AG04449 (cell line): Measurements from ENCODE around the gene PRELID3B.

Experiments used
- CTCF ChIA-PET: fragments of 350-600 bp; formaldehyde crosslinking; extraction: SDS; loops from one replicate; lab custom pipeline; 2021; ENCODE audit warnings: antibody characterized with exemption; lab: Yijun Ruan, JAX
- POLR2A ChIA-PET: fragments of 400-600, 350-600 bp; formaldehyde crosslinking; extraction: SDS; loops from one replicate; lab custom pipeline; 2020; ENCODE audit warnings: antibody characterized with exemption, inconsistent platforms; lab: Yijun Ruan, JAX
- DNase-seq: peaks from one replicate; pipeline ENCODE4 v3.0.0-alpha.2; 2010; ENCODE audit warnings: low read depth, low spot score
- H3K4me3 ChIP-seq: 2 replicates; pipeline ENCODE4 v1.5.1; 2011; ENCODE audit warnings: low read depth, mild to moderate bottlenecking, control low read depth, low read length
- CTCF ChIP-seq: IDR thresholded peaks from one replicate; pipeline ENCODE4 v1.5.1; 2011; ENCODE audit warnings: mild to moderate bottlenecking, moderate library complexity, low read length, control low read depth, inconsistent platforms; ENCODE audit not compliant: insufficient read depth; ENCODE audit errors: missing control alignments

The PRELID3B gene

GRCh38 chr20:58993332-58994248, 49.0 kb downstream of the PRELID3B start:
- ChIA-PET CTCF (no interaction called here), POLR2A (interaction anchor here (0.5 to 1.5 kb wide), 5 partner anchors 12 to 116 kb away, joined by 3 to 6 read pairs (median 3); no protein-coding TSS in a partner anchor)
- no peak for DNase-seq
- no peak for TF ChIP-seq CTCF
- H3K4me3 ChIP-seq = no peak overlapping the region

DNA sequence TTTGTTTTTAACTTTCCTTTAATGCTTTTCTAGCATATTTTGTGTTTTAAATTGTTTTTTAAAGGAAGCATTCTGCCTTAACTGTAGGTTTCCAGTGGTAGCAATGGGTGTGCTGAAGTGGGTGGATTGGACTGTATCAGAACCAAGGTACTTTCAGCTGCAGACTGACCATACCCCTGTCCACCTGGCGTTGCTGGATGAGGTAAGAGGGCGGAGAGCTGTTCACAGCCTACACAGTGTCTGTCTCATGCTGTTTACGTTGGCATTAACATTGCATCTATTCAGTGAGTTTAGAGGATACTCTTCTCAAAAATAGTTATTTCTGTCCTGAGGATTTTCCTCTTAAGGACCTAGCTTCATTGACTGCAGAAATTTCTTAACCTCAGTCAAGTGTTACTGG, 49.7 kb downstream of the PRELID3B start:
- CTCF ChIA-PET = no interaction called here
- DNase-seq = no peak
- H3K4me3 ChIP-seq = no peak overlapping the region
- TF ChIP-seq CTCF = no peak
- POLR2A ChIA-PET = interaction anchor here (0.9 to 1.5 kb wide), 4 partner anchors 11 to 35 kb away, joined by 3 to 6 read pairs (median 3); no protein-coding TSS in a partner anchor

DNA sequence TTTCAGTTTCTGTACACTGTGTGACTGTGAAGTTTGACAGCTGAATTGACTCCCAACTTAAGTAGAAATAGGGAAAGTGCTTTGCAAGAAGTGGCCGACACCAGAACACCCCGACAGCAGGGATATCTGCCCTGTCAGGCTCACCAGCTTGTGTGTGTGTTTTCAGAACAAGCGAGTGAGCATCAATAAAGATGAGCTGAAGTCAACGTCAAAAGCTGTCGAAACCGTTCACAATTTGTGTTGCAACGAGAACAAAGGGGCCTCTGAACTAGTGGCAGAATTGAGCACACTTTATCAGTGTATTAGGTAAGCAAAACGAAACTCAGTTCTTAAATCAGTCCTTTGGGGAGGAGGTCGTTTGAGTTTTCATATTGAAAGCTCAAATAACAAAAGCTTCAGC, 50.9 kb downstream of the PRELID3B start:
- CTCF ChIA-PET = interaction anchor here (1.0 kb wide), 1 partner anchor 96 kb away, joined by 3 read pairs; no protein-coding TSS in a partner anchor
- no peak for TF ChIP-seq CTCF
- DNase-seq = no peak
- H3K4me3 ChIP-seq = no peak overlapping the region
- POLR2A ChIA-PET = interaction anchor here (1.5 kb wide), 1 partner anchor 19 kb away, joined by 6 read pairs; no protein-coding TSS in a partner anchor

GRCh38 chr20:58990651-58991445, 51.7 kb downstream of the PRELID3B start:
- ChIA-PET POLR2A (interaction anchor here (0.6 kb wide), 1 partner anchor 15 kb away, joined by 4 read pairs; no protein-coding TSS in a partner anchor), CTCF (interaction anchor here (1.0 to 1.2 kb wide), 2 partner anchors 18 to 97 kb away, joined by 3 read pairs; no protein-coding TSS in a partner anchor)

GRCh38 chr20:58989196-58989595, 53.4 kb downstream of the PRELID3B start:
- no peak overlapping the region for H3K4me3 ChIP-seq
- DNase-seq = no peak
- CTCF ChIA-PET = interaction anchor here (0.9 kb wide), 1 partner anchor 11 kb away, joined by 4 read pairs; no protein-coding TSS in a partner anchor
- POLR2A ChIA-PET = no interaction called here
- TF ChIP-seq CTCF = no peak

More at GRCh38 chr20:58990651-58991445, 51.7 kb downstream of the PRELID3B start:
- TF ChIP-seq CTCF = no peak
- no peak overlapping the region for H3K4me3 ChIP-seq
- no peak for DNase-seq
